ENCODE results near the gene VPS8. TPM values are rescaled to one million over a fixed set of nuclear protein-coding genes. Genes with fewer than 3 reads are reported as not detected.

The VPS8 gene
- total RNA-seq, 1 experiment from 2014 or later, result 33.8 TPM

GRCh38 chr3:184873141-184873540 lies 61.2 kb downstream of the VPS8 start:
- Mint-ChIP-seq H3K27me3 (ENCODE audit: insufficient read depth, unreplicated experiment) (no peaks in the 10 kb centered on the region), H3K36me3 (ENCODE audit: insufficient read depth, unreplicated experiment) (peaks cover 46% of the 10 kb centered on the region), H3K27ac (ENCODE audit: low read depth, unreplicated experiment) (no peak overlapping the region), H3K9me3 (ENCODE audit: unreplicated experiment) (no peaks in the 10 kb centered on the region), H3K4me1 (ENCODE audit: insufficient read depth, unreplicated experiment) (no peaks in the 10 kb centered on the region), H3K4me3 (ENCODE audit: unreplicated experiment) (no peak overlapping the region)
- no TSS peak for BruUV-seq (replicated peaks)
- TF ChIP-seq CTCF (IDR thresholded peaks at IDR 0.05; ENCODE audit: unreplicated experiment), result no peak
- intact Hi-C loops (cut with micrococcal nuclease), result loop anchor here (10.0 kb wide), 1 partner anchor 202 kb away; no protein-coding TSS in a partner anchor
- CTCF ChIA-PET, result interaction anchor here (1.0 kb wide), 1 partner anchor 434 kb away, joined by 3 read pairs; no protein-coding TSS in a partner anchor
- POLR2A ChIA-PET, result no interaction called here
- no peak for DNase-seq (ENCODE audit: unreplicated experiment)

- BruUV-seq (replicated peaks), result no TSS peak
- Mint-ChIP-seq H3K27me3 (ENCODE audit: insufficient read depth, unreplicated experiment) (no peaks in the 10 kb centered on the region), H3K27ac (ENCODE audit: low read depth, unreplicated experiment) (no peak overlapping the region), H3K4me3 (ENCODE audit: unreplicated experiment) (no peak overlapping the region), H3K9me3 (ENCODE audit: unreplicated experiment) (no peaks in the 10 kb centered on the region), H3K36me3 (ENCODE audit: insufficient read depth, unreplicated experiment) (peaks cover 39% of the 10 kb centered on the region), H3K4me1 (ENCODE audit: insufficient read depth, unreplicated experiment) (no peaks in the 10 kb centered on the region)
- peak; percentile 71 for TF ChIP-seq CTCF (IDR thresholded peaks at IDR 0.05; ENCODE audit: unreplicated experiment)
- CTCF ChIA-PET, result interaction anchor here (0.6 to 1.9 kb wide), 26 partner anchors 9 to 1725 kb away, joined by 3 to 14 read pairs (median 4); no protein-coding TSS in a partner anchor
- POLR2A ChIA-PET, result no interaction called here
- intact Hi-C loops (cut with micrococcal nuclease), result loop anchor here (1.0 to 10.0 kb wide), 4 partner anchors 200 to 407 kb away; no protein-coding TSS in a partner anchor
- peak; percentile 35 for DNase-seq (ENCODE audit: unreplicated experiment)
Measured at GRCh38 chr3:184874709-184875644, 63.0 kb downstream of the VPS8 start.

GRCh38 chr3:184880276-184881019 lies 68.5 kb downstream of the VPS8 start:
- POLR2A ChIA-PET, result no interaction called here

More at GRCh38 chr3:184880276-184881019, 68.5 kb downstream of the VPS8 start:
- no peak for DNase-seq (ENCODE audit: unreplicated experiment)
- Mint-ChIP-seq H3K4me3 (ENCODE audit: unreplicated experiment) (no peak overlapping the region), H3K9me3 (ENCODE audit: unreplicated experiment) (no peaks in the 10 kb centered on the region), H3K36me3 (ENCODE audit: insufficient read depth, unreplicated experiment) (peaks cover 25% of the 10 kb centered on the region), H3K4me1 (ENCODE audit: insufficient read depth, unreplicated experiment) (no peaks in the 10 kb centered on the region), H3K27me3 (ENCODE audit: insufficient read depth, unreplicated experiment) (no peaks in the 10 kb centered on the region), H3K27ac (ENCODE audit: low read depth, unreplicated experiment) (no peak overlapping the region)
- CTCF ChIA-PET, result interaction anchor here (0.7 kb wide), 1 partner anchor 428 kb away, joined by 4 read pairs; no protein-coding TSS in a partner anchor
- BruUV-seq (replicated peaks), result no TSS peak
- TF ChIP-seq CTCF (IDR thresholded peaks at IDR 0.05; ENCODE audit: unreplicated experiment), result no peak
- intact Hi-C loops (cut with micrococcal nuclease), result no loop called here
